HL-60/S4 treated with phorbol 12-myristate 13-acetate at 8.2 ng/mL for 4 days and 3 days (cell line): ENCODE data around the gene GRB10.

Experiments
- in situ Hi-C: fragments of 300-500 bp; cut with MboI; formaldehyde crosslinking; loops from 2 replicates; pipeline ENCODE4 v1.15.0; 2022; ENCODE audit warnings: low sequenced_read_pairs

GRB10 gene

DNA sequence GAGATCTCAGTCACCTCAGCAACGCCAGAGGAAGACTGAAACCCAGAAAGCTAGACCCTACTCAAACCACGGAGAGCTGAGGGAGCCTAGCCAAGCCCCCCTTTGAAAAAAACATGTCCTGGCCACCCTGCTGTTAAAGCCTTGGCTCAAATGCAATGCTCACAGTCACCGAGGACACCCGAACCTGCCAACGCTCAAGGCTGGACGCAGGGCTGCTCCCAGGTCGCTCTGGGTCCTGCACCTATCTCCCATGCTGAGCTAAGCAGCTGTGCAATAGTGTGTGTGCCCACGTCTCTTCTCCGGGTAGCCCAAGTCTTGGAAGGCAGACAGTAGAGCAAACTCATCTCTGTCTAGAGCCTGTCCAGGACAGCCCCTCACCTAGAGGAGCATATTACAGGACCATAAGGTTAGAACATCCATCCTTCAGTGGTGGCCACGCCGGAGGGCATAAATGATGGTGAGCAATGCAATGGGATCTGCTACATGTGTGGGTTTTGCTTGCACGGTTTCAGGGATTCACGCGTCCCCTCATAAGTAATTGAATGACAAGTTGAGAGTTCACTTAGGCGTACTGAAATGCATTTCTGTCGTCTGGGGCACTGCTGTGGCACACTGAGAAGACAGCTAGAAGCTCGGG, 123.2 kb downstream of the GRB10 start:
- in situ Hi-C loops: no loop called here

GRCh38 chr7:50658696-50659095, 124.0 kb downstream of the GRB10 start:
- in situ Hi-C loops: no loop called here

DNA sequence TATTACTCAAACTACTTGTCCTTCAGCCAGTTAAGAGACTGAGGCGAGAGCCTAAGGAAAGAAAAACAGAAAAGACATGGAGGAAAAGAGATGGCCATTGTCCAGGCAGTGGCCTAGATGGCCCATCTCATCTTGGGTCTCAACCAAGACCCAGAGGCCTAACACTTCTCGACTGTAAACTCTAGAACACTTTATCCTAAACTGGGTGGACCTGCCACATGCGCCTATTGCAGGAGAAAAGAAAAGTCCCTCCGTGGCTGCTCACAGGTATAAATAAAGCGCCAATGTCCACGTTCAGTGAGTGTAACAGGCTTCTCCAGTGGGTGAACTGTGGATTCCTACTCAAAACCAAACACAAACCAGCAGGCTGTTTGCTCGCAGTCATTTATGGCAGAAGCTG, 124.8 kb downstream of the GRB10 start:
- in situ Hi-C loops: no loop called here

- in situ Hi-C loops: no loop called here
Measured at GRCh38 chr7:50657341-50657873, 125.3 kb downstream of the GRB10 start.

- in situ Hi-C loops: no loop called here
Measured at GRCh38 chr7:50656141-50656895, 126.4 kb downstream of the GRB10 start.

DNA sequence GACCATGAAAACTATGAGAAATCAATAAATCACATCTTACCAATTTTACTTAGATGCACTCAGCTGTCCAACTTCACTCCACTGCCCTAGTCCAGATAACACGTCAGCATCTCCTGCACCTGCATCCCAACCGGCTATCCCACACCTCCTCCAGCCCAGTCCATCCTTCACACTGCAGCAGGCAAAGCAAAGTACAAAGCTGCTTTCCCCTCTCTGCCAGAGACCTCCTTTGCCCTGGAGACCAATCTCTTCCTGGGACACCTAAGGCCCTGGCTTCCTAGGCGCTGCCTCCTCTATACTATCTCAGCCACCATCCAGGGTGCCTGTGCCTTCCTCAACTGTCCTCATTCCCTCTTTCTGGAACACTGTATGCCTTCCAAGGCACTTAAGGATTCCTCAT, 127.2 kb downstream of the GRB10 start:
- in situ Hi-C loops: no loop called here

- in situ Hi-C loops: no loop called here
Measured at GRCh38 chr7:50655020-50655419, 127.7 kb downstream of the GRB10 start.

- in situ Hi-C loops: no loop called here
Measured at GRCh38 chr7:50653981-50654425, 128.7 kb downstream of the GRB10 start.

DNA sequence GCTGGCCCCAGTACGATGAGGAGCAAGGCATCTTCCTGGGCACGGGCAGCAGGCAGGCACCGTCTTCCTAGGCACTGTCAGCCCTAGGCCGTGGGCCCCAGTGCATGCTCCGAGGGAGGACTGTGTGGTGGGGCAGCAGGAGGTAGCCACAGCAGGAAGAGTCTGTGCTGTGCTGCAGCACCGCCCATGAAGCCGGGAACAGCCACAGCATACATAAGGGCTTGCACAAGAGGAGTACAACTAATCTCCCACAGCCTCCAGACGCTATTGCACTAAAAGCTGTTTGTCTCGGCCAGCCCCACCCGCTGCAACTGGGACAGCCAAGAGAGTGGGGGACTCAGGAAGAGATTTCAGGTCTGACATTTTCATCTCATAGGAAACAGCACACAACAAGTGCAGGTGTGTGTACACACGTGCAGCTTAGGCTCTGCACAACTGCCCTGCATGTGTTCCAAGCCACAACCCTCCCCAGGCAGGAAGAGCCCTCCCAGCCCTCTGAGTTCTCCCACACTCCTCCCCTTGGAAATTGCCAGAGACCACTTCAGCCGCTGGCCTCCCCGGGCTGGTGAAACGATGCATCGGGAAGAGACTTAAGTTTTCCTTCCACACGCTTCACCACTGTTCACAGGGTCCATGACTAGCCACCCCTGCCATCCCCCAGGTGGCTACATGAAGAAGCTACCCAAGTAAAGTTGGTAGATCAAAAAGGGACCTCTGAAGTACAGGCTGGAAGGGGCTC, 129.4 kb downstream of the GRB10 start:
- in situ Hi-C loops: no loop called here

GRCh38 chr7:50652400-50653125, 130.1 kb downstream of the GRB10 start:
- in situ Hi-C loops: no loop called here

- in situ Hi-C loops: no loop called here
Measured at GRCh38 chr7:50651271-50651989, 131.3 kb downstream of the GRB10 start.

- in situ Hi-C loops: no loop called here
Measured at GRCh38 chr7:50650057-50650664, 132.5 kb downstream of the GRB10 start.

- in situ Hi-C loops: no loop called here
Measured at GRCh38 chr7:50649259-50649885, 133.3 kb downstream of the GRB10 start.

DNA sequence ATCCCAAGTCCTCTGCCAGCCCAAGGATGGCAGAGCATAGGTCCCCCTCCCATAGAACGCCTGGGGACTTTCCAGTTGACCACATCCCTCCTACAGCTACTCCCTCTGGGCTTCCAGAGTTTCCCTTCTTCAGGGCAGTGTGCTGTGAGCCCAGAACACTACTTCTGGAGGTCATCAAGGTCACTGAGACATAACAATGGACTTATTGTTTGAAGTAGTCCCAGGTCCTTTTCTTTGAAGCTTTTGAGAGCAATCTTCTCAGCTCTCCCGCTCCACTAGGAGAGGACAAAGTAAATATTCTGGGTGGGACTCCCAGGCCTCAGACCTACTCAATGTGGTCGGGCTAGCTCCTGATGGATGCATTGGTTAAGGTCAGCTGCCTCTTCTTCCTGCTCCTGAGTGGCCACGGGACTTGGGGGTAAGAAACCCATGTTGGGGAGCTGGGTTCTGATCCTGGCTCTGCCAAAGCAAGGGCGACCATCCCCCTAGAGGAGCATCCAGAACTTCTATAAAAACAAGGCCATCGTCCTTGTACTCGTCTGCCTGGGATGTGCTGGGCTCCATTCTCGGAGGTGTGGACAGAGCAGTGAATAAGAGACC, 134.0 kb downstream of the GRB10 start:
- in situ Hi-C loops: no loop called here

GRCh38 chr7:50648076-50648475, 134.6 kb downstream of the GRB10 start:
- in situ Hi-C loops: no loop called here

- in situ Hi-C loops: no loop called here
Measured at GRCh38 chr7:50647286-50647980, 135.3 kb downstream of the GRB10 start.

DNA sequence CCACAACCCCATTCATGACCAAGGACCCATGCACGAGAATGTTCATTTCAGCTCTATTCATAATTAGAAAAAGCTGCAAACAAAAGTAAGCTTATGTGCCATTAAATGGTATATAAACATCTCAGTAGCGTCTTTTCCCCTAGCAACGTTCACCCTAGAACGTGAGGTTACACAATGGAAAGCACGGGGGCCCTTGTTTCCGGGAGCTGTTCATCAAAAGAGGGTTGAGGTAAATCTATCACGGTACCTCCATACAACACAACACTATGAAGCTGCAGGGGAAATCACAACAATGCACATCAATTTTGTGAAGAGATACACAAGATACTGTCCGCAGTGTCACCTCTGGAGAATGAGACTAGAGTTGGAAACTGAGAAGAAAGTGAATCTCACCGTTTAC, 136.6 kb downstream of the GRB10 start:
- in situ Hi-C loops: no loop called here

- in situ Hi-C loops: no loop called here
Measured at GRCh38 chr7:50645186-50645585, 137.5 kb downstream of the GRB10 start.
